Right lung (tissue), 10 donors: ENCODE measurements around the gene CLSTN3. TPM values are rescaled to one million over a fixed set of nuclear protein-coding genes. Genes with fewer than 3 reads are reported as not detected.
A peak's percentile ranks its signal among the peaks of the same experiment; 100 is the strongest.

Source experiments
- DNase-seq, 2 donors: peaks; one replicate each; pipeline ENCODE4 v3.0.0-alpha.2; 2013
- long read RNA-seq, 8 donors: transcript quantifications; one replicate each; lab custom pipeline, GENCODE V29; 2026
- polyA plus RNA-seq, 5 donors: library from polyadenylated mRNA; unstranded; fragments of 120-200 nt; gene quantifications; one replicate each; pipeline versions ENCODE4 v1.2.1 to v1.2.3, GENCODE V29; 2013; ENCODE audit warnings: inconsistent platforms in 1 of 5, low replicate concordance in 1 of 5; ENCODE audit not compliant: insufficient read length in 5 of 5, insufficient read depth in 1 of 5

The CLSTN3 gene
- polyA plus RNA-seq: 10 to 100 TPM; 46.7 to 68.1 (median 63.9) TPM
- long read RNA-seq, donor 1, full-length matches to known transcripts: 8 of 50 reads
- long read RNA-seq, donor 1, partial matches to known transcripts: 42 of 50 reads
- long read RNA-seq, donor 1, other reads (novel, unspliced or antisense): 0 of 50 reads
- long read RNA-seq, donor 2, full-length matches to known transcripts: 8 of 20 reads
- long read RNA-seq, donor 2, partial matches to known transcripts: 12 of 20 reads
- long read RNA-seq, donor 2, other reads (novel, unspliced or antisense): 0 of 20 reads
- long read RNA-seq, donor 3, full-length matches to known transcripts: 3 of 33 reads
- long read RNA-seq, donor 3, partial matches to known transcripts: 30 of 33 reads
- long read RNA-seq, donor 3, other reads (novel, unspliced or antisense): 0 of 33 reads
- long read RNA-seq, donor 4, full-length matches to known transcripts: 11 of 11 reads
- long read RNA-seq, donor 4, partial matches to known transcripts: 0 of 11 reads
- long read RNA-seq, donor 4, other reads (novel, unspliced or antisense): 0 of 11 reads
- long read RNA-seq, donor 5, full-length matches to known transcripts: 8 of 29 reads
- long read RNA-seq, donor 5, partial matches to known transcripts: 21 of 29 reads
- long read RNA-seq, donor 5, other reads (novel, unspliced or antisense): 0 of 29 reads
- long read RNA-seq, donor 6, full-length matches to known transcripts: 12 of 37 reads
- long read RNA-seq, donor 6, partial matches to known transcripts: 25 of 37 reads
- long read RNA-seq, donor 6, other reads (novel, unspliced or antisense): 0 of 37 reads
- long read RNA-seq, donor 7, full-length matches to known transcripts: 16 of 40 reads
- long read RNA-seq, donor 7, partial matches to known transcripts: 24 of 40 reads
- long read RNA-seq, donor 7, other reads (novel, unspliced or antisense): 0 of 40 reads
- long read RNA-seq, donor 8, full-length matches to known transcripts: 4 of 9 reads
- long read RNA-seq, donor 8, partial matches to known transcripts: 5 of 9 reads
- long read RNA-seq, donor 8, other reads (novel, unspliced or antisense): 0 of 9 reads

DNA sequence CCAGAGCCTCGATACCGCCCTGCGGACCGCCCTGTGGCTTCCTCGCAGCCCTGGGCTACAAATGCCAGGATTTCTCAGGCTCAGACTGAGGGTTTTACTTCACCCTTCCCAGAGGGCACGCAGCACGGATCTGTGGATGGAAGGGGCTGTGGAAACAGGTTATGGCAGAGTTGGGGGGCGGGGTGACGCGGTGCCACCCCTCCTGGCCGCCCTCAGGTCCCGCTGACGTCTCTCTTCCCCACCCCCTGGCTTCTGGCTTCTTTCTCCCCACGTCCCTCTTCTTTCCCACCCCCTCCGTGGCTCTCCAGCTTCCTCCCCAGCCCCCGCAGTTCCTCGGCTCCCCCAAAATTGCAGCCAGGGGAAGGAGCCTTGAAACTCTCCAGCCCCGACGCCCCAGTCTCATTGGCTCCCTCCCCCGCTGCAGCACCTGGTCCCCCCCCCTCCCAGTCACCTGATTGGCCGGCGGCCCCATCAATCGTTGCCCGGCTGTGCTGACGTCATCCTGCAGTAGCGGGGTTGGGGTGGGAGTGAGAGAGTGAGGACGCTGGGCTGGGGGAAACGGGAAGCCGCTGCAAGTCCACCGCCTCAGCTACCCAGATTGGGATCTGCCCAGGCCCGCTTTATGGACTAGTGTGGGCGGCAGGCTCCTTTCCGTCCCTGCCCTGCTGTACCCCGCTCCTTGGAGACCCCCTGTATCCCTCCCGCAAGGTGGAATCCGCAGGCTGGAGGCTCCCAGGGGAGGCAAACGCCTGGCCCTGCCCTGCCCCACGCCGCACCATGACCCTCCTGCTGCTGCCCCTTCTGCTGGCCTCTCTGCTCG lies at the start of gene CLSTN3:
CLSTN3 (plus strand) TSS at position 500 of the 820 bp plus-strand sequence; CDS start at position 778, 278 bp downstream.
- DNase-seq: peak; percentile 74 to 82

DNA sequence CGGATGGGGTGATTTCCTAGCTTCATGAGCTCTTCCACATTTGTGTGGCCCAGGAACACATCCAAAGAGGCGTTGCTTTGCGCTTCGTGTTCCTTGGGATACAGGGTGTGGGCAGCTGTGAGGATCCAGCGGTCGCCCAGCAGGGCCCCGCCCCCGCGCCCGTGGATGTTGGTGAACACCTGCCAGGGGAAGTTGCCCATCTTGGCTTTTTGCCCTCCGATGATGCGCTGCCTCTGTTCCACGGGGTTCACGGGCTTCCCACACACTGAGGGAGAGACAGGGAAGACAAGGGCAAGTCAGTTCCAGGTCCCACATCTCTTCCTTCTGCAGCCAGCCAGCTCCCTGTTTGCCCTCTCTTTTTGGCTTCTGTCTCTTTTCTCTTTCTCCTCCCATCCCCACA lies 49.1 kb upstream of the CLSTN3 start:
- no peak for DNase-seq

DNA sequence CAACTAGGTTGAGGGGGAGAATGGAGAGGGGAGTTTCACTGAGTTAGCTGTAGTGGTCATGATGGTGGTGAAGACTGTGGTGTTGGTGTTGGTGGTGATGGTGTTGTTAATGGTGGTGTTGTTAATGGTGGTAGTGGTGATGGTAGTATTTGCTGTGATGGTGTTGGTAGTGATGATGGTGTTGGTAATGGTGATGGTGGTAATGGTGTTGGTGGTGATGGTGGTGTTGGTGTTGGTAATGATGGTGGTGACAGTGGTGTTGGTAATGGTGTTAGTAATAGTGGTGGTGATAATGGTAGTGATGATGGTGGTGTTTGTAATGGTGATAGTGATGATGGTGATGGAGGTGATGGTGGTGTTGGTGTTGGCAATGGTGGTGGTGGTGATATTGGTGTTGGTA lies 47.0 kb upstream of the CLSTN3 start:
- DNase-seq: no peak

DNA sequence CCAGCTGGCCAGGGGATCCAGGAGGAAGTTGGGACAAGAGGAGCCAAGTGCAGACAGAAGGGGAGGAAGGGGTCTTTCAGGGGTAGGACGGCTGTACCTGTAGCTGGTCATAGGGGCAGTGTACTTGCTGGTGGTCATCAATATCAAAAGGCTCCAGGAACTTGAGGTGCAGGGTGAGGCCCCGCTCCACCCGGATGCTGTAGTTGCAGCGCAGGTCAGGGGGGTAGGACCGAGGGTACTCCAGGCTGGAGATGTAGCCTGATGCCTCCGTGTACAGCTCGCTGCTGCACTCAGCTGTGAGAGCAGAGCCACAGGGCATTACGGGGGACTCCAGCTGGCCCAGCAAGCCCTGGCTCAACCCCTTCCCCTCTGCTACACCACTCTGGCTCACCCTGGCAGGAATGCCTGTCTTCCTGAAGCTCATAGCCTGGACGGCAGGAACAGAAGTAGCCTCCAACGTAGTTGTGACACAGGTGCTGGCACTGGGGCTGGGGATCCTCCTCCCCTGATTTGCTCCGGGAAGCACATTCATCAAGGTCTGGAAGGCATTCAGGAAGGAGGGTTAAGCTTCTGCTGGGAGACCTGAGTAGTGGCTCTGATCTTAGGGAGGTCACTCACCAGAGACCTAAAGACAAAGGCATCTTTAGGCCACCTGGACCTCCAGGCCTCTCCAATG lies 40.8 kb upstream of the CLSTN3 start:
- DNase-seq: no peak

DNA sequence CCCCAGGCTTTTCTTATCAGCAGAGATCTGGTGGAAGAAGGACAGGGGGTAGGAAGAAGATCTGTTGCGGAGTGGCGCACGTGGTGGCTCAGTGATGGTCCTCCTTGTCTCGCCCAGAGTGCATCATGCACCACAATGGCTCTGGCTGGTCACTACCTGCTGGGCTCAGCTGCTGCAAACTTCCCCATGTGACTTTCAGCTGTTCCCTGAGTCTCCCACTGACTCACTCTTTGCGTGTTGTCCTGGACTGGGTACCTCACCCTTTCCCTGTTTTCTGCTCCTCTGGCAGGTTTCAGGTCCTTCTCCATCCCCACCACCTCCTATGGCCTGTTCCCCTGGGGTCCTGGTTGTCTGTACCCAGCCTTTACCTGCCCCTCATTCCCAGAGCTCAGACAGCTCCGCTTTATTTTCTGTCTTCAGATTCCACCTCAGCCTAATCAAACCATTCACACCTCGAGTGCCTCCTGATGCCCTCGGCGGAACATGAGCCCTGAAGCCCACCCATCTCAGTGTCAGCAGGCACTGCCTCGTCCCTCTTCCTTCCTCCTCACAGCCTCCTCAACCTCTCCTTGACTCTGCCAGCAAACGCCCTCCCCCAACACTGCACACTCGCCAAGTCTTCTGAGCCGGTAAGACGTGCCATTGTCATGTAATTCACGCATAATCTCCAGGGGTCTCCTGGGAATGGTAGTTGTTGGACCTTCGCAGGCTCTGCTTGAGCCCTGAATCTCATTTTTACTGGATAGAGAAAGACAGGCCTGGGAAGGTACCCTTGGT lies 39.8 kb upstream of the CLSTN3 start:
- no peak for DNase-seq

DNA sequence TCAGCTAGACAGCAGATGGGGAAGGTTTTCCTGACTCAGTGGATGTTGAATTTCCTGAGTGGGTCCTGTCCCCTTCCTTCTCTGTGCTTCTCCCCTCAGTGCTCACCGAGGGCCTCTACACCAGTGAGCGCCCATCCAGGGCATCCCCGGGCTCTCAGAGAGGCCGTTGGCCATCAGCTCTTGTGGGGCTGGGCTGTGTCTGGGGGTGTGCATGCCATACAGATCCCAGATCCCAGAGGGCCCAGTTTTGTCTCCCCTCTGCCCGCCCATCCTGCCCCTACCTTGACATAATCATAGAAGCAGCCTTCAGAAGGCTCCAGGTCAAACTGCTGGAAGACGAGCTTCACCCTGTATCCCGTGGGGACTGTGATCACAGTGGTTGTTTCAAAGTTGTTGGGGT lies 39.0 kb upstream of the CLSTN3 start:
- DNase-seq: no peak

DNA sequence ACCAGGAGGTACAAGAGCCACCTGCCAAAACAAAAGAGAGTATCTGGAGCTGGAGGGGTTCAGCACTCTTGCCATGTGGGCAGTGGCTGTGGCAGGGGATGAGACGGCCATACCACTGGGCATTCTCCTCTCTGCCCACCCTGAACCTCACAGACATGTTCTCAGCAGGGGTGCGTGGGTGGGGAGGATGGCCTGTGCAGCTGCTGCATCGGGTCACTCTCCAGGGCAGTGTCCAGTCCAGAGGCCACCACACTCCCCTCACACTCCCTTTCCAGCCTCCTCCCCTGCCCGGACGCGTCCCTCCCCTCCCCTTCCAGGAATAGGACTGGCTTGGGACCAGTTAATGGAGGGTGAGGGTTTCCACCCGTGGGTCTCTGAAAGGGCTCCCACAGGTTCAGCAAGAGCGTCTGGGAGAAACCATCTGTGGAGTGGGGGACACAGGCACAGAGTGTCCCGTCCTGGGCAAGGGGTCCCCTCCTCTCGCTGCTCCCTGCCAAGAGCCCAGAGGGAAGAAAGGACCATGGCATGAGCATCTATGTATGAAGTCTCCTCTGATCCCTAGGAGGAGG lies 38.4 kb upstream of the CLSTN3 start:
- no peak for DNase-seq

DNA sequence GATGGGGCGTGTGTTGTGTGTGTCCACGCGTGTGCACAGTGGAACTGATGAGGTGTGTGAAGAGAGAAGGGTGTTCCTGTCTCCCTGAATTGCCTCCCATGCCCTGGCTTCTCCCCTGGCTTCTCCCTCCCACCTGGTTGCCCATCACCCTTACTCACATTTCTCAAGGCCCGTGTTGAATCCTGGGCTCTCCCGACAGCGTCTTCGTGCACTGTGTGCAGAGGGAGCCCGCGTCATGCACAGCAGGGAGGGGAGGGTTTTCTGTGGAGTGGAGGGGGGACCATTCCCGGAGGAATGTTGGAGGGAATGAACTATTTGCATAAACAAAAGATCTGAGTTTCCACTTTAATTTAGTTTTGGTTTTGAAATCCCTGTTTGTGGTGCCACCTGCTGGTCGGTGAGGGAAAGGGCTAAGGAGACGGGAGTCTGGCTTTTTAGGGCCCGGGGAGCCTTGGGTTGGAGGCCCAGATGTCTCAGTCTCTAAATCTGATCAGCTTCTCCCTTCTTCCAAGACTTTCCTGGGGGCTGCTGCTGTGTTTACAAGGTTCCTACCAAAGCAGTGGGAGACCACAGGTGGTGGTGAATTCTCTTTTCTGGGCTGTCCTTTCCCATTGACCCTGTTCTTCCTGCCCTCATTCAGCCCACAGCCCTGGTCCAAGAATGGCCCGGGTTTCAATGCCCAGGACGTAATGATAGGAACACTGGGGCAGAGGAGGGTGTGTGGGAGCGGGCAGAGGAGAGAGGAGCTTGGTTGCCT lies 37.8 kb upstream of the CLSTN3 start, which contains the start of gene C1R:
C1R (minus strand) TSS at position 217 of the 757 bp plus-strand sequence; CDS start at position 160, 57 bp downstream.
- DNase-seq: peak; percentile 76 to 86

DNA sequence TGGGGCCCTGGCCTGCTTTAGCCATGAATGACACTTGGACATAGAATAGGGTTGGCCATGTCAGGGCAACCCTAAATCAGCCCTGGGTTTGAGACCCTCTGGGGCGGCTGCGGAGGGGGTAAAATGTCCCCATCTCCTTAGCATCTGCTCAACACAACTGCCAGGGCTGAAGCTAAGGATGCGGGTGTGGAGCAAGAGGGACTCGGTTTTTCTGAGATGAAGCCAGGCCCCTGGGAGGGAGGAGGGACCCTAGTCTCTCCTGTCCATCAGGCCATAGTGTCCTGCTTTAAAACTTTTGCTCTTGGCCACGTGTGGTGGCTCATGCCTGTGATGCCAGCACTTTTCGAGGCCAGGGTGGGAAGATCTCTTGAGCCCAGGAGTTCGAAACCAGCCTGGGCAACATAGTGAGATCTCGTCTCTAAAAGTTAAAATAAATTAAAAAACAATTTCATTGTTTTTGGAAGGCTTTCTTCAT lies 37.1 kb upstream of the CLSTN3 start:
- DNase-seq: no peak

DNA sequence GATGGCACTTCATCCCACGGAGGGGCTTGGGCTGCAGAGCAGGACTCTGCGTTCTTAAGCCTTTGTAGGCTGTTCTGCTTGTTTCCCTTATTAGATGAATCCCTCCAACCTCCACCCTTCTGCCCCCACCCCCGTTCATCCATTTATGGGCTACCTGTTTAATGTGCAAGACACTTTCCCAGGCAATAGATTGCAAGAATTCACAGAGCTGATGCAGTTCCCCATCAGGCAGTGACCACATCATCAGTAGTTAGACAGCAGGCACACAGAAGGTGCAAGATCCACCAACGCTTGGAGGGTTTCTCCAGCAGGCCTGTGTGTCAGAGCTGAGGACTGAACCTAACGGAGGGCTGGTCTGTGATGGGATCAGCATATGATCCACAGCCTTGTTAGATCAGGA lies 36.7 kb upstream of the CLSTN3 start:
- DNase-seq: no peak

DNA sequence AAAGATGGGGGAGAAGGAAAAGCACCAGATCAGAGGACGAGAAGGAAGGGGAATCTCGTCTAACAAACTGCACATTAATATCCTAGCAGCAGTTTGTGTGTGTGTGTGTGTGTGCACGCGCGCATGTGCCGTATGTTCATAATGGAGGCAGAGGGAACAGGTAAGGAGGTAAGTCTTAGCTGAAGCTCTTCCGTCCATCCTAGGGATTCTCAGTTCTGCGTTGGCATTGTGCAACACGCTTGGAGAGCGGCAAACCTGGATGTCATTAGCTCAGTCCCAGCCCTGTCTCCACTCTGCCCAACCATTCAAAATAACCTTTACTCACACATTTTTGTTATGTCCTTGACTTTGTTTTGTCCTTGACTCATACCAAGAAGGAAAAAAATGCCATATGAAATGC lies 36.3 kb upstream of the CLSTN3 start:
- no peak for DNase-seq

DNA sequence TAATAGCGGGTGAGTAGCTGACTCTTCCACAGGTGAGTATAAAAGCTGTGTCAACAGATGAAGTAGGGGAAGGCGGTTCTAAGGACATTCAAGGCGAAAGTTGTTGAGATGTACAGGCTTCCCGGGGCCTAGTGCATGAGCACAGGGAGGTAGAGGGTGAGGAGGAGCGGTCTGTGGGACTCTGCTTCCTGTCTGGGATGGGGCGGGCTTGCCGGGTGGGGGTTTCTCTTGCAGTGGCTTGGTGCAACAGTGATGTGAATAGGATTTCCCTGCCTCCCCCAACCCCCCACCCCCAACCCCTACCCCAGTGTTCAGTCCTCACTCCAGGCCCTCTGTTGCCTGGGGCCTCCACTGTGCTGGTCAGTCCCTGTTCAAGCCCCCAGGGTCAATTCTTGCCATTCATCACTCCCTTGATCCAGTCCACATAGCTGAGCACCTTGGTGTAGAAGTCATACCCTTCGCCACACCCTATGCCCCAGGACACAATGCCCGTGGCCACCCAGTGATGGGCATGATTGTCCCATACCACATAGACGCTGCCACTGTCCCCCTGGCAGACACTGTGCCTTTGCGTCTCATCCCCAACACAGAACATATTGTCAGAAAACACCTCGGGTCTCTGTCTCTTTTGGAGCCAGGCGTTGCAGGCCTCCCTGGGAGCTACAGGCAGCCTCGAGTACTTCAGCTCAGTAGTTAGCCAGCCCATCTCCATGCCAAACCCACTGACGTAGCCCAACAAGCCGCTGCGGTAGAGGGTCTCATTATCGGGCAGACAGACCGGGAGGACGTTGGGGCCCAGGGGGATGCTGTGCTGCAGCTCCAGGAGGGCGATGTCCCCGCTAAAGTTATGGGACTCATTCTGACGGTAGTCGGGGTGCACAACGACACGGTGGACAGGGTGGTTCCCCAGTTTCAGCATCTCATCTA lies 33.9 kb upstream of the CLSTN3 start:
- DNase-seq: no peak

DNA sequence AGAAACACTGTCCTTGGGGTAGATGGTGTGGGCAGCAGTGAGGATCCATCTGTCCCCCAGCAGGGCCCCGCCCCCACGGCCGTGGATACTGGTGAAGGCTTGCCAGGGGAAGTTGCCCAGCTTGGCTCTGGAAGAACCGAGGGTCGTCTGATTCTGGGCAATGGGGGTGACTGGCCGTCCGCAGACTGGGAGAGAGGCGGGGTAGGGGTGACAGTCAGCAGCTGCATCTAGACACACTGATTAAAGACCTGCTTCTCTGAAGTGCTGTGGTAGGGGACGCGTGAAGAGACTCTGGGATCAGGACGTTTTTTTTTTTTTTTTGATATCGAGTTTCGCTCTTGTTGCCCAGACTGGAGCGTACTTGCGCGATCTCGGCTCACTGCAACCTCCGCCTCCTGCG lies 33.2 kb upstream of the CLSTN3 start:
- DNase-seq: no peak

DNA sequence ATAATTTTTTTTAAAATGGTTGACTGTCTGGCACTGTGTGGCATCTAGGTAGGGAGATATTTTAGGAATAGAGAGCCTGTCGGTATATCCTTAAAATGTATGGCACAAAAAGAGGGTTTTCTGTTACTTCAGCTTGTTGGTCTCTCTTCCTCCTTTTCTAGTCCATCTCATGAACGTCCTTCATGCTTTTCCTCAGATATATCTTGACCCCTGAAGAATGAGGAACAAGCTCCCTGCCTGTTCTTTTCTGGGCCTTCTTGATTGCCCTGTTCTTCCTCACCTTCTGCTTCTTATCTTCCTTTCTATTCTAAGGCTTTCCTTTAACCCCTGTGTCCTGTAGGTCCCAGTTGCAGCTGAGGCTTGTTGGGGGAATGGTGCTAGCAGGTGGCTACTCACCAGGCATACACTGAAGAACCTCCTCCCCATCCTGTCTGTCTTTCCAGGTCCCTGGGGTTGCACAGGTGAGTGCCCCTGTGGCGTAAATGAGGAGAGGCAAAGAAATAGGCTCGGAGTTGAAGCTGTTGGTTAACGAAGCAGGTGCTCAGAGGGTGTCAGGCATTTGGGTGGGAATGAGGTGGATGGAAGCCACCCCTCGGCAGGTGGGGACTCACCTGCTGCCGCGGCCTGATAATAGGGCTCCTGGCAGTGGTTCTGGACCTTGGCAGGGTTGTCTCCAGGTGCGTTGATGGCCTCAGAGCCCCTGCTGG lies 30.7 kb upstream of the CLSTN3 start:
- no peak for DNase-seq

DNA sequence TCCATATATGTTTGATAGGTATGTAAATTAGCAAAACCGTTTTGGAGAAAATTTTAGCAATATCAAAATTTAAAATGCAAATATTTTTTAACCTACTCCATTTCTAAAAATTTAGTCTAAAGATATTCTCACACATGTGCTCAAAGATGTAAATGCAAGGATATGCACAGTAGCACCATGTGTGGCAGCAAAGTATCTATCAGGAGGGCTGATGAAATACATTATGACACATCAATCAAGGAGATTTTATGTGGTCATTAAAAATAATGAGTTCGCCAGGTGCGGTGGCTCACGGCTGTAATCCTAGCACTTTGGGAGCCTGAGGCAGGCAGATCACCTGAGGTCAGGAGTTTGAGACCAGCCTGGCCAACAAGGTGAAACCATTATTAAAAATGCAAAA lies 29.9 kb upstream of the CLSTN3 start:
- DNase-seq: no peak

DNA sequence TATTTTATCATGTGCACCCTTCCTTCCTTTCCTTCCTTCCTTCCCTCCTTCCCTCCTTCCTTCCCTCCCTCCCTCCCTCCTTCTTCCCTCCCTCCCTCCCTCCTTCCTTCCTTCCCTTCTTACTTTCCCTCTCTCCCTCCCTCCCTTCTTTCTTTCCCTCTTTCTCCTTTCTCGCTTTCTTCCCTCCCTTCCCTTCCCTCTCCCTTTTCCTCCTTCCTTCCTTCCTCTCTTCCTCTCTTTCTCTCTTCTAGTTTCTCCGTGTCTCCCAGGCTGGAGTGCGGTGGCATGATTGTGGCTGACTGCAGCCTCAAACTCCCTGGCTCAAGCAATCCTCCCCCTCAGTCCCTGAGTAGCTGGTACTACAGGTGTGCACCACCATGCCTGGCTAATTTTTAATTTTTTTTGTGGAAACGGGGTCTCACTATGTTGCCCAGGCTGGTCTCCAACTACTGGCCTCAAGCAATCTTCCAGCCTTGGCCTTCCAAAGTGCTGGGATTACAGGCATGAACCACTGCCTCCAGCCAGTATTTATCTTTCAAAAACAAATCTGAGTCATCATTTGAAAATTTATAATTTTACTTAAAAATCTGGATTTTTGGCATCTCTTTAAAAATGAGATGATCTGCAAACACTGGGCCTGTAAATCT lies 29.0 kb upstream of the CLSTN3 start:
- no peak for DNase-seq
